NCI-H446 treated with DMSO at 0.1 percent for 48 hours (cell line): Measurements from ENCODE around the gene SKIC8.

ENCODE experiments used
- DNase-seq: peaks from one replicate; lab custom pipeline; 2025; lab: John Stamatoyannopoulos, UW

The SKIC8 gene

GRCh38 chr15:78299101-78299930 is at the start of gene SKIC8:
TSS of gene SKIC8 (minus strand) at chr15:78299609. CDS start at chr15:78295686, 3,923 bp downstream.
- peak; percentile 79 for DNase-seq

GRCh38 chr15:78347586-78348543 is 48.5 kb upstream of the SKIC8 start:
- DNase-seq = no peak

DNA sequence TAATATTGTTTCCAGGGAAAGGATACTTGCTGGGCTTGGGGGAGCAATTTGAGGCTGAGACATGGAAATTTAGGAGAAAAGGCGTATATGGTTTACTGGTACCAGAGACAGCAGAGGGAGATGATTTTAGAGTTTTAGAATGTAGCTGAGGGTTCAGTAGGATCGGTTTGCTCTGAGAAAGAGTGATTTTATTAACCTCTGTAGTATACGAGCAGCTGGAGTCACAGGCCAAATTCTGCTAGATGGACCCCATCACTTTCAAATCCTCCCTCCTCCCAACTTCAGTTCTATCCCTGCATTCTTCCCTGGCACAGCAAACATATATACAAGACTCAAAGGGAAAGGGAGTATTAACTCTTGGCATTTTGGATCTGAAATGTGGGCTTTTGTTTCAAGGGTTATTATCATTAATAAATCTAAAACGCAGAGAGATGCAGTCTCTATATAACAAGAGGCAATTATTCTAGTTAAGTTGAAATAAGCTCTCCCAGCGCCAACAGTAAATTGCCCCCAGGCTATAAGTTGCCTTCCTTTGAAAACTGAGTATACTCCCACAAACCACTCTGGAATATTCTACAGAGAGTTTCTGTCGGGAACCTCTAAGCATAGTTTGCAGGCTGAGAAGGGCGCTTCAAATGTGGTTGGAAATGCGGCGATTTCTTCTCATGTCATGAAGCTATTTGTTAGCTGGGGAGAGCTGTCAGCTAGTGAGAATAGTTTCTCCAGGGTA is 46.2 kb upstream of the SKIC8 start:
- no peak for DNase-seq

DNA sequence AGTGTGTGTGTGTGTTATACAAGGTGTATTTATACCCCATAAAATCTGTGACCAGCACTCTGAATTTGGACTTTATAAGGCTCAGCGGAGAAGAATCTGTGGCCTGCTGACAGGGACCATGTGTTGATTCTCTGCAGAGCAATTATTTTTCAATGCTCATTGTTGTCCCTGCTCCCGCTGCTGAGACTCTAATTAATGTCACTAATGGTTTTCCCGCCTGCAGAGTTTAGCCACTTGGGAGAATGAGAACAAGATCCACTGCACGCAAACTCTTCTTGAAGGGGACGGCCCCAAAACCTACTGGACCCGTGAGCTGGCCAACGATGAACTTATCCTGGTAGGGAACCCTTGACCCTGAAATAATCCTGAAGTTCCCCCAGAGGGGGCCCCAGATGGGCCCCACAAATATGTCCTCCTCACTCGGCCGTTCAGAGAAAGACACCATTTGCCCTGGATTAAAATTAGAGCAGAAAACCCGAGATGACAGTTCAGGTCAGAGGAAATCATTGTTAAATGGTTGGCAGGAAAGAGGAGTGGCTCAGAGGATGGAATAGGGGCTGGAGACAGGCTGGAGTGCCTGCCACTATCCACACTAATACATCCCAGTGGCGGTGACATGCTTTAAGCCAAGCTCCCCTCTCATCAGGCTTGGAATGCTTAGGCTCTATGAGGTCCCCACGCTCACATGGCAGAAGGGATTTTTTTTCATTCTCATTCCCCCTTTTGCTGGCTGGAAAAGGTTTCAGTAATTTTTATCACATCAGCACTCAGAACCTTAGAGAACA is 44.1 kb upstream of the SKIC8 start:
- no peak for DNase-seq

DNA sequence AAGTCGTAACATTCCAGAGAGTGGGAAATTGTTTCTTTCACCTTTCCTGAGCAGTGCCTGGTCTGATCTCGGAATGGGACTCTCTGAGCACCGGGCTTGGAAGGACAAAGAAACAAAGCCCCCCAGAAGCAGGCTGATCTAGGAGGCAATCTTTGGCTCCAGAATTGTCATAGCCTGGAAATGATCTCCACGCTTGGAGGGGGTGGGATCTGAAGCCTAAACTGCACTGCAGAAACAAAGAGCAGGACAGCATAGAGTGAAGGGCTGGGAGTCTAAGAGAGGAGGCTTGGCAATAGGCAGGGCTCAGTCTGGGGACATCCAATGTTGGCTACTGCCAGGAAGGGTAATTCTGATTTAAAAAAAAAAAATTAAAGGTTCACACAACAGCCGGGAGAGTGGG is 42.6 kb upstream of the SKIC8 start:
- DNase-seq = no peak

- DNase-seq = no peak
These were observed 41.9 kb upstream of the SKIC8 start for GRCh38 chr15:78341057-78341987.

DNA sequence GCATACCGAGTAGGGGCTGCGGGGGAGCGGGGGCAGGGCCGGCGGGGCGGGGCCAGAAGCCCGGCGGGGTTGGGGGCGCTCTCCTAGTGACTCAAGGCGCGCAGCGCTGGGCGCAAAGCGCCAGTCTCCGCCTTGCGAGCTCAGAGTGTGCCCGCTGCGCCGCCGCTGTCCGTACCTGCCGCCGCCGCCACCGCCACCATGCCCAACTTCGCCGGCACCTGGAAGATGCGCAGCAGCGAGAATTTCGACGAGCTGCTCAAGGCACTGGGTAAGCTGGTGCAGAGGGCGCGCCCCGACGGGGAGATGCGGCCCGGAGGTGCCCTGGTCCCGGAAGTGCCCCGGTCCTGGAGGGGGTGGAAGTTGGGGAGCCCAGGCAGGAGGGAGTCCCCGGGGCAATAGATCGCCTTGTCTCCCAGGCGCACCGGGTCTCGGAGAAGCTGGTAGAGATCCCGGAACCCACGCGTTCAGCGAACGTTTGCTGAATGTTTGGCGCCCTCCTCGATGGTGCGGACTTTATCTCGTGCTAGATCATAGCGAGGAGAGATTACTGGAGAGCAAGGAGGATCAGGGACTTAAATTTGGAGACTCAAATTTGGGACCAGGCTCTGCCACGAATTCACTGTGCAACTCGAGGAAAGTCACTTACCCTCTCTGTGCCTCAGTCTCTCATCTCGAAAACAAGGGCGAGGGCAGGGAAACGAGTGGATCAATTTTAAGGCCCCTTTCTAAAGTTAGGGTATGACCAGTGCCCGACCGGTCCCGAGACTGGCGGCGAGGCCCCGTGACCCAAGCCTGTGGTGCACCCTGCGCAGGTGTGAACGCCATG is 41.0 kb upstream of the SKIC8 start, which contains the start of gene CRABP1:
TSS of gene CRABP1 (plus strand) at position 123 of the 826 bp plus-strand sequence. CDS start at position 199, 76 bp downstream.
- no peak for DNase-seq

- no peak for DNase-seq
These were observed 40.1 kb upstream of the SKIC8 start for GRCh38 chr15:78339559-78339958.

DNA sequence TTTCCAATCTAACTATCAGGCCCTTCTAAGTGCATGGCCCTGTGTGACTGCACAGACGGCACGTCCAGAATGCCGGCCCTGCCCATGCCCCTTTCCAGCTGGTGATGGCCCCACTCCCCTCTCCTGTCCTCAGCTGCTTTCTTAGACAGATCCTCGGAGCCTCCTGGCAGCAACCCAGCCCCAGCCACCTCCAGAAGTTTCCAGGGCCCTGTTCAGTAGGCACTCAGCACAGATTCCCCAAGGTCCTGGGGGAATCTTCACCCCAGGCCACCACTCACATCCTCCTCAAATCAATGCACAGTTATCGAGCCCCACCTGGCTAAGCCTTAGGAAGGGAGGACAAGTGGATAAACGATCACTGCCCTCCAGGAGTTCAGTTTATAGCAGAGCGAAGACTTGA is 39.4 kb upstream of the SKIC8 start:
- no peak for DNase-seq

GRCh38 chr15:78335985-78336384 is 36.6 kb upstream of the SKIC8 start:
- DNase-seq = no peak

GRCh38 chr15:78334845-78335244 is 35.4 kb upstream of the SKIC8 start:
- DNase-seq = no peak

GRCh38 chr15:78329625-78330024 is 30.2 kb upstream of the SKIC8 start:
- no peak for DNase-seq

- DNase-seq = no peak
These were observed 28.1 kb upstream of the SKIC8 start for GRCh38 chr15:78327466-78327865.

DNA sequence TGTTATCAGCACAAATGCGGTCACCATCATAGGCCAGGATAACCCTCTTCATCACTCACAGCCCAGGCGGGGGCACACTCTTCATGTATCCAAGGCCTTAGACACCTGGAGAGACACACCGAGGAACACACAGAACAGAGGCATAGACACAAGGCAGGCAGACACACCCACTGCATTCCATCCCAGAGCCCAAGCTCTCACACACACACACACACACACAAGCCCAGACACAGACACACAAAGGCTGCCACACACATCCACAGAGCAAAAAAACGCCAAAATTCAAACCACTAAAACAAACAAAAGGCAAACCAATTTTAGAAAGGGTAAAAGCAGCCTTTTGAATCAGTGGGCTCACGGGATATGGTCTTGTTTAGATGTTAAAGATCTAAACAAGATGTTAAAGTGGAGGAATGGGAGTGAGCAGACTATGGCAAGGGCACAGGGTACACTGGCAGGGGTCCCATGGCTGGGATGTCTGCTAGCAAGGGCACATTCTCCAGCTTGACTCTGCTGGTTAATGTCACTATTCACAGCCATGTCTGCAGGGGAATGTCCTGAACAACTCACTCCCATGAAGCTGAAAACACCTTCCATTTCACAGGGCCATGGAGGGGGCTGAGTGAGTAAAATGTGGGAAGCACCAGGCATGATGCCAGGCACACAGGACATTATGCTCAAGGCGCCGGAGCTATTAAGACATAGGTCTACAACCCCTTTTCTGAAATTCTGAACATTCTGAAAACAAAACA is 25.9 kb upstream of the SKIC8 start:
- DNase-seq = no peak

- DNase-seq = no peak
These were observed 24.7 kb upstream of the SKIC8 start for GRCh38 chr15:78324144-78324543.

DNA sequence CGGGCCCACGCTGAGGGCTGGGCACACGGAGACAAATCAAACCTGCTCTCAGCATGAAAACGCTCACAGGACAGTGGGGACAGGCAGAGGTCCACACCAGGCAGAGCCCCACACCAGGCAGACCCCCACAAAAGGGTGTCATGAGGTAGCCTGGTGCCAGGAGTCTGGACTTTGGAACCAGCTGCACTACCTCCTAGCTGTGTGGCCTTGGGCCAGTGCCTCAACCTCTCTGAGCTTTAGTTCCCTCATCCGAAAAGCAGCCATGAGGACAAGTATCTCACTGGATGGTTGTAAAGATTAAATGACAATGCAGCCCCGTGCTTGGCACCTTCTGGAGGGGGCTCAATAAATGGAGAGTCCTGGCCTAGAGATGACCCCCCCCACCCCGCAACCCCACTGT is 24.3 kb upstream of the SKIC8 start:
- DNase-seq = no peak

GRCh38 chr15:78322724-78323521 is 23.5 kb upstream of the SKIC8 start:
- DNase-seq = no peak

GRCh38 chr15:78322243-78322642 is 22.8 kb upstream of the SKIC8 start:
- DNase-seq = no peak
